CD4-positive, CD25-positive, alpha-beta regulatory T cell (primary cell): Measurements from ENCODE around the gene GTF2F1. TPM values are rescaled to one million over a fixed set of nuclear protein-coding genes. Genes with fewer than 3 reads are reported as not detected.

Source experiments
- ATAC-seq, 2 donors: fragments of 150-1000 bp; cut with Tn5 transposase; one replicate each; pipeline ENCODE4 v1.10.0; 2021; ENCODE audit warnings: low read depth in 2 of 2, moderate number of reproducible peaks in 2 of 2, moderate library complexity in 1 of 2
- DNase-seq, 3 donors: peaks; one replicate each; pipeline versions ENCODE4 v3.0.0 to v3.0.0-alpha.2; 2012 to 2022; ENCODE audit warnings: mixed read lengths in 1 of 3
- H3K27ac ChIP-seq: one replicate; pipeline ENCODE4 v1.7.0; 2013; ENCODE audit warnings: mild to moderate bottlenecking, low read length; ENCODE audit not compliant: insufficient read depth, poor library complexity, severe bottlenecking
- H3K27me3 ChIP-seq: one replicate; pipeline ENCODE4 v1.7.0; 2013; ENCODE audit warnings: low read length; ENCODE audit not compliant: control insufficient read depth, insufficient read depth
- H3K36me3 ChIP-seq: one replicate; pipeline ENCODE4 v1.7.0; 2013; ENCODE audit warnings: mild to moderate bottlenecking, low read length, moderate library complexity; ENCODE audit not compliant: control insufficient read depth, insufficient read depth
- H3K4me1 ChIP-seq: 2 replicates; pipeline ENCODE4 v1.7.0; 2013; ENCODE audit warnings: mild to moderate bottlenecking, low read length; ENCODE audit not compliant: insufficient read depth, control insufficient read depth, poor library complexity, severe bottlenecking
- H3K4me3 ChIP-seq: one replicate; pipeline ENCODE4 v1.7.0; 2013; ENCODE audit warnings: low read depth, mild to moderate bottlenecking, low read length, moderate library complexity
- H3K9me3 ChIP-seq, 2 experiments: 1 replicate in 1 of 2; 2 replicates in 1 of 2; pipeline ENCODE4 v1.7.0; 2013; ENCODE audit warnings: low read length in 2 of 2, mild to moderate bottlenecking in 1 of 2, moderate library complexity in 1 of 2; ENCODE audit not compliant: control insufficient read depth in 2 of 2
- H3K27ac Mint-ChIP-seq, 3 donors: one replicate each; pipeline ENCODE4 v1.8.0; 2020 to 2022; ENCODE audit warnings: mild to moderate bottlenecking in 3 of 3, mixed read lengths in 3 of 3, moderate library complexity in 2 of 3
- H3K27me3 Mint-ChIP-seq: one replicate; pipeline ENCODE4 v1.8.0; 2022; ENCODE audit warnings: mild to moderate bottlenecking, mixed read lengths
- H3K36me3 Mint-ChIP-seq: one replicate; pipeline ENCODE4 v1.8.0; 2020; ENCODE audit warnings: mixed read lengths
- H3K4me1 Mint-ChIP-seq, 4 donors: one replicate each; pipeline ENCODE4 v1.8.0; 2020 to 2022; ENCODE audit warnings: mixed read lengths in 4 of 4, mild to moderate bottlenecking in 1 of 4
- H3K4me3 Mint-ChIP-seq, 4 donors: one replicate each; pipeline ENCODE4 v1.8.0; 2020 to 2022; ENCODE audit warnings: mild to moderate bottlenecking in 4 of 4, mixed read lengths in 4 of 4, moderate library complexity in 3 of 4
- H3K9me3 Mint-ChIP-seq, 7 donors: one replicate each; pipeline ENCODE4 v1.8.0; 2020 to 2022; ENCODE audit warnings: mixed read lengths in 7 of 7, mild to moderate bottlenecking in 3 of 7, moderate library complexity in 2 of 7
- polyA plus RNA-seq, 4 donors: library from polyadenylated mRNA; unstranded; fragments of 300-500 nt; fragmentation: Illumina TruSeq; gene quantifications; one replicate each; pipeline ENCODE4 v1.2.3, GENCODE V29; 2021
- total RNA-seq: library from RNA; stranded (reverse); gene quantifications from one replicate; pipeline ENCODE4 v1.2.3, GENCODE V29; 2022

GTF2F1 gene
- total and polyA plus RNA-seq, 5 donors from 2014 or later: 16.0 to 53.4 (median 17.8) TPM

GRCh38 chr19:6340493-6341201 is 52.3 kb downstream of the GTF2F1 start:
- DNase-seq: no peak
- H3K4me1 ChIP-seq: no peaks in the 10 kb centered on the region
- H3K27me3 ChIP-seq: no peaks in the 10 kb centered on the region
- Mint-ChIP-seq H3K27me3 (no peaks in the 10 kb centered on the region), H3K4me1 (peaks cover 0 to 2% (median 0%) of the 10 kb centered on the region in 4 donors), H3K4me3 (no peak overlapping the region), H3K9me3 (no peaks in the 10 kb centered on the region), H3K27ac (no peak overlapping the region), H3K36me3 (no peaks in the 10 kb centered on the region)
- no peak for ATAC-seq
- peaks cover 0 to 3% of the 10 kb centered on the region in 2 experiments for H3K9me3 ChIP-seq
- H3K36me3 ChIP-seq: no peaks in the 10 kb centered on the region
- no peak overlapping the region for H3K27ac ChIP-seq
- H3K4me3 ChIP-seq: no peak overlapping the region

- no peak overlapping the region for H3K27ac Mint-ChIP-seq
- H3K36me3 Mint-ChIP-seq: no peaks in the 10 kb centered on the region
- no peaks in the 10 kb centered on the region for H3K36me3 ChIP-seq
- H3K27me3 ChIP-seq: no peaks in the 10 kb centered on the region
- no peaks in the 10 kb centered on the region for H3K9me3 Mint-ChIP-seq
- H3K27ac ChIP-seq: no peak overlapping the region
- no peak overlapping the region for H3K4me3 Mint-ChIP-seq
- peaks cover 0 to 3% of the 10 kb centered on the region in 2 experiments for H3K9me3 ChIP-seq
- H3K4me3 ChIP-seq: no peak overlapping the region
- H3K4me1 Mint-ChIP-seq: no peaks in the 10 kb centered on the region
- DNase-seq: no peak
- ATAC-seq: no peak
- H3K4me1 ChIP-seq: no peaks in the 10 kb centered on the region
- no peaks in the 10 kb centered on the region for H3K27me3 Mint-ChIP-seq
These were observed 58.3 kb downstream of the GTF2F1 start for GRCh38 chr19:6334490-6335285.

GRCh38 chr19:6333439-6333838 is 59.5 kb downstream of the GTF2F1 start, which contains the start of gene ACER1:
Gene ACER1, minus strand, starts transcription at chr19:6333612. Its CDS starts 61 bp downstream, at chr19:6333551.
- Histone ChIP-seq H3K36me3 (no peaks in the 10 kb centered on the region), H3K9me3 (no peaks in the 10 kb centered on the region), H3K4me1 (no peaks in the 10 kb centered on the region), H3K27me3 (no peaks in the 10 kb centered on the region), H3K4me3 (no peak within 1 kb of the TSS), H3K27ac (no peak within 1 kb of the TSS)
- ATAC-seq (no peak), DNase-seq (no peak)
- no peak within 1 kb of the TSS for H3K27ac Mint-ChIP-seq
- H3K4me3 Mint-ChIP-seq: no peak within 1 kb of the TSS
- no peaks in the 10 kb centered on the region for H3K9me3 Mint-ChIP-seq
- no peaks in the 10 kb centered on the region for H3K27me3 Mint-ChIP-seq
- no peaks in the 10 kb centered on the region for H3K36me3 Mint-ChIP-seq
- no peaks in the 10 kb centered on the region for H3K4me1 Mint-ChIP-seq

Other genes with a start within 250 kb of the GTF2F1 start
- 35.6 TPM for gene MLLT1, start 113.2 kb downstream of the GTF2F1 start, total RNA-seq
- under 1 TPM; 0.45 to 0.79 (median 0.58) TPM for gene MLLT1, start 113.2 kb downstream of the GTF2F1 start, polyA plus RNA-seq
- 0.54 TPM for gene ACER1, start 59.6 kb downstream of the GTF2F1 start, total RNA-seq
- 1 to 10 TPM in 2 of 4 donors, under 1 TPM in 2; 0.57 to 3.4 (median 1.3) TPM for gene ACER1, start 59.6 kb downstream of the GTF2F1 start, polyA plus RNA-seq
- gene CLPP, start 31.6 kb downstream of the GTF2F1 start, total RNA-seq: 75.1 TPM
- gene CLPP, start 31.6 kb downstream of the GTF2F1 start, polyA plus RNA-seq: 100 to 1,000 TPM; 144 to 209 (median 189) TPM
- 47.4 TPM for gene ALKBH7, start 20.4 kb downstream of the GTF2F1 start, total RNA-seq
- 100 to 1,000 TPM in 1 of 4 donors, 10 to 100 TPM in 3; 89.1 to 102 (median 94.4) TPM for gene ALKBH7, start 20.4 kb downstream of the GTF2F1 start, polyA plus RNA-seq
- gene PSPN, start 17.2 kb downstream of the GTF2F1 start, total RNA-seq: 1.0 TPM
- under 1 TPM; 0.41 to 0.90 (median 0.65) TPM for gene PSPN, start 17.2 kb downstream of the GTF2F1 start, polyA plus RNA-seq
- 156 TPM for gene KHSRP, start 31.6 kb upstream of the GTF2F1 start, total RNA-seq
- gene KHSRP, start 31.6 kb upstream of the GTF2F1 start, polyA plus RNA-seq: 10 to 100 TPM in 3 of 4 donors, 1 to 10 TPM in 1; 9.1 to 20.3 (median 11.4) TPM
- gene SLC25A41, start 40.6 kb upstream of the GTF2F1 start, total RNA-seq: 0.42 TPM
- gene SLC25A41, start 40.6 kb upstream of the GTF2F1 start, polyA plus RNA-seq: under 1 TPM in 1 of 4 donors, not detected in 3; 0.24 TPM
- 10.9 TPM for gene SLC25A23, start 66.6 kb upstream of the GTF2F1 start, total RNA-seq
- 10 to 100 TPM in 2 of 4 donors, 1 to 10 TPM in 2; 6.6 to 14.7 (median 11.1) TPM for gene SLC25A23, start 66.6 kb upstream of the GTF2F1 start, polyA plus RNA-seq
- gene CRB3, start 71.1 kb upstream of the GTF2F1 start, total RNA-seq: 1.6 TPM
- gene CRB3, start 71.1 kb upstream of the GTF2F1 start, polyA plus RNA-seq: 1 to 10 TPM; 2.6 to 5.8 (median 3.7) TPM
- gene DENND1C, start 88.6 kb upstream of the GTF2F1 start, total RNA-seq: 125 TPM
- 10 to 100 TPM; 36.9 to 42.4 (median 41.4) TPM for gene DENND1C, start 88.6 kb upstream of the GTF2F1 start, polyA plus RNA-seq
- gene TUBB4A, start 109.1 kb upstream of the GTF2F1 start, total RNA-seq: 1.3 TPM
- 1 to 10 TPM in 1 of 4 donors, under 1 TPM in 1, not detected in 2; 0.36 to 1.0 TPM for gene TUBB4A, start 109.1 kb upstream of the GTF2F1 start, polyA plus RNA-seq
- gene TNFSF9, start 137.9 kb upstream of the GTF2F1 start, total RNA-seq: 4.5 TPM
- 1 to 10 TPM in 1 of 4 donors, under 1 TPM in 3; 0.38 to 2.6 (median 0.50) TPM for gene TNFSF9, start 137.9 kb upstream of the GTF2F1 start, polyA plus RNA-seq
- 24.3 TPM for gene CD70, start 198.0 kb upstream of the GTF2F1 start, total RNA-seq
- gene CD70, start 198.0 kb upstream of the GTF2F1 start, polyA plus RNA-seq: 10 to 100 TPM; 10.0 to 27.2 (median 17.7) TPM